Measurements from ENCODE around the gene TMEM80.
"Not testable (repeated sequence)": the region's sequence is repeated elsewhere in the genome, so short reads cannot be mapped to it uniquely, and the experiment has no call there.

TMEM80 gene

GRCh38 chr11:679271-680207 lies 16.1 kb upstream of the TMEM80 start:
- DNase-seq (ENCODE audit: extremely low read depth in 1 of 2, low read depth in 1 of 2): no peak

- DNase-seq (ENCODE audit: extremely low read depth in 1 of 2, low read depth in 1 of 2): no peak
Measured at GRCh38 chr11:680476-680875, 15.1 kb upstream of the TMEM80 start.

- DNase-seq (ENCODE audit: extremely low read depth in 1 of 2, low read depth in 1 of 2): peak; percentile 20 to 47
Measured at GRCh38 chr11:680970-681369, 14.6 kb upstream of the TMEM80 start.

DNA sequence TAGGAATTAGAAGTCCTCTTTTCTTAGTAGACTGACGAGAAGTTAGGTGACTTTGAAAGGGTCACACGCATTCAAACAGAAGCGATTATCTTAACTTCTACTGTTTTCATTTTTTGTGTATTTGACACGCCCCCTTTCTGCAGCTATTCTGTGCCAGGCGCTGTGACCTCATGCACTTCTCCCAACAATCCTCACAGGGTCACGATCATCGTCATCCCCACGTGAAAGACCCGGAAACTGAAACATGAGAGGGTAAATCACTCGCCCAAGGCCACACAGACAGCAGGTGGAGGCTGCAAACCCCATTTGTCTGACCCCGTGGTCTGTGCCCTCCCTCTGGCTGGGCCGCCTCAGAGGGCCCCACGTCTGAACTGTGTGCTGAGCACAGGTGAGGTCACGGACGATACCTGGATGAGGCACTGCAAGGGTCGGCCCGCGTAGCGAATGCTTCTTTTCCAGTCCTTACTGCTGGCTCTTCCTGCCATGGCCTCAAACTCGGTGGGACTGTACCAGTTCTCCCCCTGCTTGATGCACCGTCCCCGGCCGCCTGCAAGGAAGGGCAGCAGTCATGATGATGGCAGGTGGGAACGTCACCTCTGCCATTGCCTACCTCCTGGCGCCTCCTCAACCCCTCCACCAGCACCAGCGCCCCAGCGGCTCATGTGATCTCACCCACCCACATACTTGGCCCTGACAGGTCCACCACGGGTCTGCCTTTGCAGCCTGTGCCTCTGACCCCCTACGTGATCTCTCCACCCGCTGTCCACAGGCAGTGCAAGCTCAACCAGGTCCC lies 9.0 kb upstream of the TMEM80 start:
- DNase-seq (ENCODE audit: extremely low read depth in 1 of 2, low read depth in 1 of 2): no peak

DNA sequence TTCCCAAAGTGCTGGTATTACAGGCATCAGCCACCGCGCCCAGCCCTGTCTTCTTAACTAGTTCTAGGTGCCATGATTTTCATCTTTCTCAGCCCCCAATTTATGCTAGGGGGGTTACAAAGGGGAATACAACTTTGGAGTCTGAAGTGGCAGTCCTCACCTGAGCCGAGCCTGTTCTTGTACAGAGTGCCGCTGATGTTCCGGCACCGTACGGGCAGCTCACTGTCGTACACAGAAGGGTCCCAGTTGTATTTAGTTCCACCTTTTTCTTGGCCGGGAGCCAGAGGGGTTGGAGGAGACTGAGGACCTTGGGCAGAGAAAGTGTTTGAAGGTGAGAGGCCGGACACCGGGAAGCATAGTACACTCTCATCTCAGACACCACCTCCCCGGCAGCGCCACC lies 7.9 kb upstream of the TMEM80 start:
- DNase-seq (ENCODE audit: extremely low read depth in 1 of 2, low read depth in 1 of 2): no peak

- DNase-seq (ENCODE audit: extremely low read depth in 1 of 2, low read depth in 1 of 2): no peak
Measured at GRCh38 chr11:688681-689080, 6.9 kb upstream of the TMEM80 start.

- DNase-seq (ENCODE audit: extremely low read depth in 1 of 2, low read depth in 1 of 2): no peak
Measured at GRCh38 chr11:689625-690024, 6.0 kb upstream of the TMEM80 start.

GRCh38 chr11:690244-690643 lies 5.4 kb upstream of the TMEM80 start:
- DNase-seq (ENCODE audit: extremely low read depth in 1 of 2, low read depth in 1 of 2): not testable (repeated sequence)

DNA sequence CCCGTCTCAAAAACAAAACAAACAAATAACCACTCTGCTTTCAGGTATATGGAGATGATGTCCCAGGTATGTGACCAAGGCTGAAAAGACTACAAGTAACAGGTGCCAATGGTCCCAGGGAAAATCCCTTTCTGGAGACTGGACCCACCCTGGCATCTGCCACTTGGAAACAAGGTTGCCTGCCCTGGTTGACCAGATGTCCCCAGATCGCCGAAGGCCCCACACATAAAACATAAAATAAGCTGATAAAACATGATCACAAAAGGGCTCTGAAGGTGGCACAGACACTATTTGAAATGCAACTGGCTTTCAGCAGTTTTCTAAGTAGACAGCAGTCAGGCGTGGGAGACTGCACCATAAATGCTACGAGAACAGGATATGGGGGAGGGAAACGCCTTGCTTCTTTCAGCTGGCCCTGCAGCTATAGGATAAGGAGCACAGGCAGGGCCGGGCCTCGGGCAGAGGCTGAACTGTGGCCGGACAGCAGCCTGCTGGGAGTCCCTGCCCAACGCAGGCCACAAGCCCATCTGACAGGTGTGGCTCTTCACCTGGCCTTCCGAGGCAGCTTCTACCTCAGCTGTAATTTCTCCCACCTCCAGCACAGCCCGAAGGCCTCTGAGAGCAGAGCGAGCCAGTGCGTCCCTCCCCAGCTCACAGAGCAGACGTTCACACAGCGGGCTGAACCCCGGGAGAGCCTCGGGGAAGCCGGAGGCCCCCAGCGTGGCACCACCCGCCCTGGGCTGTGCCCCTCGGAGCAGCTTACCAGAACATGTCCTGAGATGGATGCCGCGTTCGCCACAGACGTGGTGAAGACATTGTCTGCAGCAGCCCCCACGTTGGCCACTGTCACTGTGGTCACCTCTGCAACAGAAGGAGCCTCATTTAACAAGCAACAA lies 4.6 kb upstream of the TMEM80 start:
- DNase-seq (ENCODE audit: extremely low read depth in 1 of 2, low read depth in 1 of 2): no peak

DNA sequence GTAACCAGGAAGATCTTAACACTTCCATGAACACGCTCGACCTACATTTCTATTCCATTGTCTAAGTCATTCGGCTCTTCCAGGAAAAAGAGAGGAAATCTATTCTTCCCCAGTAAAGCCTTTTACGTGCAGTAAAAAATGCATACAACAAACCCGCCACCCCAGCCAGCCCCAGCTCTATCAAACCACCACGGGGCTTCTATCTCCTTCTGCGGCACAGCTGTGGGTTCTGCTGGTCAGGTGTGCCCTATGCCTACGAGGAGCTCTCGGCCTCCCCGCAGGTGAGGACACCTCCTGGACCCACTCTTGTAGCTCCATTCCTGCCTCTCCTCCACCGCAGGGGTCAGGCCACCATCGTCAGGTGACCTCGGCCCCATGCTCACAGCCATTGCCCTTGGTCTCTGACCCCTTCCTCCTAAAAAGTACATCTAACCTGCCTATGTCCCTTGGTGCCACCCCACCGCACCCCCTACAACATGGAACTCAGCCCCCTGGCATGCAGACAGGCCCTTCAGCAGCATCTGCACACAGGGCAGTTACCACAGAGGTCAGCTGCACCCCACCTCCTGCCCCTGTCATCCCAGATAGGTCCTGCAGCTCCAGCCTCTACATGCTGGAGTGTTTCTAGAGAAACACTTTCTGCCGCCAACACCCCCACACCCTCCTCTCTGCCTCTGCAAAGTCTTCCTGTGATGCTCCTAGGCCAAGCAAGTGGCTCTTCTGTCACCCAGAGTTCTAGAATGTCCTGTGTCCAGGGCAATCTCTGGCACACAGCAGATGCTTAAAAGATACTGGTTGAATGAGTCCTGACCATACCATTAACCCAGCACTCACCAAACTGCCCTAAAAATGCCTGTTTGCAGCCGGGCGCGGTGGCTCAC lies 3.7 kb upstream of the TMEM80 start:
- no peak for DNase-seq (ENCODE audit: extremely low read depth in 1 of 2, low read depth in 1 of 2)

DNA sequence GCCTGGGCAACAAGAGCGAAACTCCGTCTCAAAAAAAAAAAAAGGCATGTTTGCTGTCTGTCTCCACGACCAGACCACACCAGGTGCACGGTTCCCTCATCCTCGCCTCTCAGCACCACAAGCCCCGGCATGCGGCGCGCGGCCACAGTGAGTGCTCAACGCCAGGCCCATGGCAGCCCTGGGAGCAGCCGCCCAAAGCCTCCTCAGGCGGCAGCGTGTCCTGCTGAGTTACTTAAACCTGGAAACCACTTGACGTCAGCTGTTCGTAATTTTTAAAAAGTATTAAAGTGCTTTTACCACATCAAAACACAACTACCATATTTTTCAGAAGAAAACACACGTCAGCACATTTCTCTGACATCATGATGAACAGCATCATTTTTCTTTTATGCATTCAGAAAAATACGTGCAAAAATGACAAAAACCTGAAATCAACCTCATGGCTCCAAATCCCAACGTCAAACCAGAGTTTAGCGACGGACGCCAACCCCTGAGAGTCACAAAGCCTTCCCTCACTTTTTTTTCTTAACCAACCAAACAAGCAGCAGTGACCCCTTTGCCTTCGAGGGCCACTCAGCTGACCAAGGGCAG lies 2.7 kb upstream of the TMEM80 start:
- no peak for DNase-seq (ENCODE audit: extremely low read depth in 1 of 2, low read depth in 1 of 2)

GRCh38 chr11:693415-693831 lies 2.2 kb upstream of the TMEM80 start:
- DNase-seq (ENCODE audit: extremely low read depth in 1 of 2, low read depth in 1 of 2): no peak

GRCh38 chr11:693887-694562 lies 1.6 kb upstream of the TMEM80 start:
- no peak for DNase-seq (ENCODE audit: extremely low read depth in 1 of 2, low read depth in 1 of 2)

- DNase-seq (ENCODE audit: extremely low read depth in 1 of 2, low read depth in 1 of 2): peak; percentile 98 to 99
Measured at GRCh38 chr11:694563-695287, 891 bp upstream of the TMEM80 start, which contains the start of gene DEAF1. DEAF1 (minus strand) TSS chr11:695222; CDS start chr11:695047, 175 bp downstream.

- DNase-seq (ENCODE audit: extremely low read depth in 1 of 2, low read depth in 1 of 2): no peak
Measured at GRCh38 chr11:695288-695537, 403 bp upstream of the TMEM80 start.

DNA sequence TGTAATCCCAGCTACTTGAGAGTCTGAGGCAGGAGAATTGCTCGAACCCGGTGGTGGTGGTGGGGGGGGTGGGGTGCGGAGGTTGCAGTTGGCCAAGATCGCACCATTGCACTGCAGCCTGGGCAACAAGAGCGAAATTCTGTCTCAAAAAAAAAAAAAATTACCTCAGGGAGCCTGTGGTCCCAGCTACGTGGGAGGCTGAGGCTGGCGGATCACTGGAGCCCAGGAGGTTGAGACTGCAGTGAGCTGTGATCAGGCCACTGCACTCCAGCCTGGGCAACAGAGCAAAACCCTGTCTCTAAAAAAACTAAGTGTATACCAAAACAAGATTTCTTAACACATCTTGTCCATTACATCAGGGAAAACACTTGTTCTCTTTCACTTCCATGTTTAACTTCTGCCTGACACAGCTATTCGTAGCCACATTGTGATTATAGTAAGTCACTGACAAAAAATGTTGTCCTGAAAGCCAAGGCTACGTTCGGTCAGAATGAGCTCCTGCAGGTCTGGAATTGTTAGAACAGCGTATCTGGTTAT lies 1.4 kb downstream of the TMEM80 start:
- no peak for DNase-seq (ENCODE audit: extremely low read depth in 1 of 2, low read depth in 1 of 2)

- no peak for DNase-seq (ENCODE audit: extremely low read depth in 1 of 2, low read depth in 1 of 2)
Measured at GRCh38 chr11:697811-698311, 2.2 kb downstream of the TMEM80 start.

DNA sequence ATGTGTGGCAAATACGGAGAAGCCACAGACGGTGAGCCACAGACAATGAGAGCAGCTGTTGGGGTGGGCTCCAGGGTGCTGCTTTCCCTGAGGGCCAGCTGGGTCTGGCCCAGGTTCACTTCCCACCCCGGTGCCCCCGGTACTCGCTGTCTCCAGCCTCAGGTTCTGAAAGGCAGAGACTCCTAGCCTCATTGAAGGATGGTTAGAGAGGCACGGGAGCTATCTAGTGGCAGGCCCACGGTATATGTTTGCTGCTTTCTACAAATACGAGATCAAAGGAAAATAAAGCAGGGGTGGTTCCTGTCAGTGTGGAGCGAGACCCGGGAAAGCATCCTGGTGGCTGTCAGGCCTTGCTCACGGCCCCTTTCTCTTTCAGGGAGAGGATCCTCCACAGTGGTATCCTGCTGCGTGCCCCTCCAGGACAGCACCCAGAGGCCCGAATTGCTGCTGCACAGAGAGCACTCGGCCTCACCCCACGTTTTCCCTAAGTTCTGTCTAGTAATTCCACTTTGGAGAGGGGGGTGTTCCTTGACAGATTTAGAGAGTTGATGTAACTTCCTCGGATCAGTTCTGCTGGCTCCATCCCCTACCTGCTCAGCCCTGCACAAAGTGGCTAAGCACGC lies 3.0 kb downstream of the TMEM80 start:
- DNase-seq (ENCODE audit: extremely low read depth in 1 of 2, low read depth in 1 of 2): no peak
